Suprapubic skin (tissue), 3 donors: ENCODE results near the gene EPS8L1.

Experiments
- CTCF ChIP-seq, 2 donors: fragments of 200-600 bp in 1 of 2; fragments of 450-650 bp in 1 of 2; sonication (generic) in 1 of 2; IDR thresholded peaks; one replicate each; pipeline ENCODE4 v1.5.1; 2016 to 2019; ENCODE audit warnings: antibody characterized with exemption in 2 of 2, mild to moderate bottlenecking in 1 of 2, moderate library complexity in 1 of 2
- POLR2A ChIP-seq, 2 donors: fragments of 450-650 bp; IDR thresholded peaks; one replicate each; pipeline ENCODE4 v1.6.1; 2017; ENCODE audit warnings: antibody characterized with exemption in 2 of 2, mild to moderate bottlenecking in 2 of 2, moderate library complexity in 2 of 2

- TF ChIP-seq CTCF (IDR thresholded peaks at IDR 0.05): no peak
- TF ChIP-seq POLR2A (IDR thresholded peaks at IDR 0.05): no peak
These were observed 3.3 kb downstream of the EPS8L1 start for GRCh38 chr19:55078996-55079395.
